Loucy (cell line): ENCODE data around the gene RCAN2.

Experiments
- CTCF ChIP-seq: fragments of 200-600 bp; sonication (generic); conservative IDR thresholded peaks from 2 replicates; pipeline ENCODE4 v1.5.1; 2014; ENCODE audit warnings: mild to moderate bottlenecking, antibody characterized with exemption, low read length
- EZH2phosphoT487 ChIP-seq: fragments of 200-600 bp; IDR thresholded peaks from 2 replicates; pipeline ENCODE4 v1.6.1; 2018; ENCODE audit warnings: antibody characterized with exemption, mild to moderate bottlenecking, moderate library complexity, borderline replicate concordance

- TF ChIP-seq CTCF (no peak), EZH2phosphoT487 (no peak)
Measured at GRCh38 chr6:46255528-46255927, 235.7 kb downstream of the RCAN2 start.
